ENCODE results near the gene TNK1. TPM values are rescaled to one million over a fixed set of nuclear protein-coding genes. Genes with fewer than 3 reads are reported as not detected.

Gene TNK1
- total and polyA plus RNA-seq, 2 of the 8 experiments (the other 6 are each of a cell fraction or from before 2014, with no cell fraction given), result 7.6 to 9.5 TPM

DNA sequence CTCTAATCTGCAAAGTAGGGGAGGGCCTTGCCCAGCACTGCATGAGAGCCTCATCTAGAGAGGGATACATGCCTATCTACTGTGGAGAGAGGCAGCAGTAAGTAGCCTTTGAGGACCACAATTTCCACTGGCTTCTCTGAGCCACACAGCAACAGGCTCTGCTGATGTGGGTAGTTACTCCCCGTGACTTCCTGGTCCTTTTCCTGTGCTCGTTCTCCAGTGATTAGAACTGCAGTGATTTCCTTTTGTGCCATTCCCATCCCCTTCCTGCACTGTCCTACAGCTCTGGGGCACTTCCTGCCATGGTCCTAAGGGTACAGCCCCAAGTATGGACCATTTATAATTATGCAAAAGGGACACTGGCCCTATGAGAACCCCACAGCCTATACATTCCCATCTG lies 10.4 kb downstream of the TNK1 start:
- H2BK15ac ChIP-seq (ENCODE audit: low read length), result no peak overlapping the region
- FAIRE-seq (no peak), DNase-seq (ENCODE audit: low read depth in 1 of 2, low spot score in 2 of 2) (no peak)
- H2BK5ac ChIP-seq (ENCODE audit: low read depth, low read length), result no peak overlapping the region
- peaks cover 2 to 10% of the 10 kb centered on the region in 2 experiments for H4K20me1 ChIP-seq (replicated peaks in 1 of 2; ENCODE audit: control insufficient read depth in 1 of 2, insufficient read depth in 2 of 2, low read length in 2 of 2)
- H3K79me2 ChIP-seq (ENCODE audit: control insufficient read depth in 1 of 2, insufficient read depth in 2 of 2, low read length in 2 of 2), result no peaks in the 10 kb centered on the region
- no peak overlapping the region for H2AFZ ChIP-seq (ENCODE audit: low read length)
- H3K23me2 ChIP-seq (ENCODE audit: low read depth, low read length), result peaks cover 14% of the 10 kb centered on the region; the same call in 1 of the 2 replicates
- H3K79me1 ChIP-seq (ENCODE audit: low read depth, low read length), result no peaks in the 10 kb centered on the region; the same call in 1 of the 2 replicates
- H3K14ac ChIP-seq (ENCODE audit: insufficient read length), result no peak overlapping the region
- H2BK20ac ChIP-seq (ENCODE audit: low read length), result no peak overlapping the region
- ChIA-PET POLR2A (ENCODE audit: partially characterized antibody) (interaction anchor here (1.3 to 4.9 kb wide), 2 partner anchors 12 to 17 kb away, joined by 4 to 29 read pairs; partner anchors contain the start of gene TMEM256), CTCF (ENCODE audit: partially characterized antibody) (interaction anchor here (1.5 to 2.8 kb wide), 2 partner anchors 65 to 170 kb away, joined by 5 to 8 read pairs; partner anchors contain the start of gene SENP3)
- no peak overlapping the region for H3K4me2 ChIP-seq (ENCODE audit: insufficient read depth in 1 of 2, low read depth in 2 of 2, low read length in 2 of 2)
- H3K4me1 ChIP-seq (replicated peaks in 1 of 4; ENCODE audit: control insufficient read depth in 3 of 4, insufficient read depth in 4 of 4, low read length in 3 of 4), result peaks cover 0 to 9% (median 3%) of the 10 kb centered on the region in 4 experiments; a peak in 6 of 7 replicates
- H3K27ac ChIP-seq (ENCODE audit: low read depth, low read length), result no peak overlapping the region
- peaks cover 0 to 30% (median 10%) of the 10 kb centered on the region in 4 experiments; a peak in 5 of 8 replicates for H3K36me3 ChIP-seq (ENCODE audit: control insufficient read depth in 2 of 4, insufficient read depth in 4 of 4, low read length in 3 of 4)
- H3K27me3 ChIP-seq (replicated peaks in 1 of 4; ENCODE audit: control insufficient read depth in 3 of 4, extremely low read depth in 1 of 4, insufficient read depth in 3 of 4, low read length in 3 of 4), result no peaks in the 10 kb centered on the region
- no peak overlapping the region for H3K4me3 ChIP-seq (ENCODE audit: extremely low read depth in 1 of 4, insufficient read depth in 2 of 4, low read depth in 3 of 4, low read length in 4 of 4)
- H2BK12ac ChIP-seq (ENCODE audit: low read depth, low read length), result no peak overlapping the region
- H3K18ac ChIP-seq (ENCODE audit: extremely low read depth, low read length), result no peak overlapping the region
- no peak overlapping the region for H4K8ac ChIP-seq (ENCODE audit: extremely low read depth, insufficient read depth, low read length)
- 93% methylated on average over 2 of the region's 2 CpGs; no CpG with 5 or more reads in 1 of the 2 experiments for WGBS, 2 experiments (ENCODE audit: extremely low coverage in 1 of 2, insufficient coverage in 1 of 2, insufficient read length in 1 of 2, insufficient replicate concordance in 2 of 2, low coverage in 1 of 2, low lambda C conversion rate in 2 of 2, missing lambda C conversion rate in 1 of 2)
- H2BK120ac ChIP-seq (replicated peaks; ENCODE audit: low read depth, low read length), result no peak overlapping the region
- H3K9me3 ChIP-seq (ENCODE audit: insufficient read depth in 2 of 2, low read depth in 1 of 2, low read length in 1 of 2), result no peaks in the 10 kb centered on the region
- no peak overlapping the region for H3K9ac ChIP-seq (replicated peaks in 1 of 4; ENCODE audit: extremely low read depth in 1 of 4, low read depth in 3 of 4, low read length in 3 of 4)
- H4K91ac ChIP-seq (replicated peaks; ENCODE audit: insufficient read length, low read length), result no peak overlapping the region
- H3K4ac ChIP-seq (replicated peaks; ENCODE audit: insufficient read length, low read depth, low read length), result no peak overlapping the region
- no peak overlapping the region for H3K23ac ChIP-seq (ENCODE audit: insufficient read length)
- no peak overlapping the region for H2AK5ac ChIP-seq (ENCODE audit: low read depth, low read length)
- no peak overlapping the region for H4K5ac ChIP-seq (ENCODE audit: insufficient read length, low read depth, low read length)
- H3K56ac ChIP-seq (replicated peaks; ENCODE audit: insufficient read length, low read depth, low read length), result no peak overlapping the region
- TF ChIP-seq SP2 (IDR thresholded peaks at IDR 0.05; ENCODE audit: low read length), result no peak
- no peak for TF ChIP-seq MAX (IDR thresholded peaks at IDR 0.05)
- TF ChIP-seq CREB1 (IDR thresholded peaks at IDR 0.05), result no peak
- no peak for TF ChIP-seq BRCA1 (IDR thresholded peaks at IDR 0.05; ENCODE audit: low read depth, low read length)
- TF ChIP-seq SP1 (IDR thresholded peaks at IDR 0.05; ENCODE audit: low read depth, low read length), result no peak
- TF ChIP-seq BCL11A (IDR thresholded peaks at IDR 0.05; ENCODE audit: low read depth in 2 of 2, low read length in 2 of 2), result no peak
- no peak for TF ChIP-seq CHD2 (IDR thresholded peaks at IDR 0.05; ENCODE audit: low read length)
- TF ChIP-seq JUND (IDR thresholded peaks at IDR 0.05; ENCODE audit: low read length), result no peak
- no peak for TF ChIP-seq FOSL1 (IDR thresholded peaks at IDR 0.05; ENCODE audit: insufficient read depth, low read depth, low read length)
- TF ChIP-seq TCF12 (IDR thresholded peaks at IDR 0.05; ENCODE audit: low read depth, low read length), result no peak
- TF ChIP-seq HDAC6 (IDR thresholded peaks at IDR 0.05; ENCODE audit: low read depth, low read length), result no peak
- TF ChIP-seq EP300 (IDR thresholded peaks at IDR 0.05; ENCODE audit: borderline replicate concordance in 1 of 2, low read depth in 2 of 2, low read length in 2 of 2), result no peak
- no peak for TF ChIP-seq CEBPB (IDR thresholded peaks at IDR 0.05; ENCODE audit: low read depth, low read length)
- no peak for TF ChIP-seq RNF2 (IDR thresholded peaks at IDR 0.05; ENCODE audit: borderline replicate concordance, low read depth, low read length, missing control alignments, poor library complexity, severe bottlenecking)
- no peak for TF ChIP-seq MAFK (IDR thresholded peaks at IDR 0.05; ENCODE audit: low read depth, low read length)
